HepG2 (cell line): ENCODE data around the gene ZNF333. TPM values are rescaled to one million over a fixed set of nuclear protein-coding genes. Genes with fewer than 3 reads are reported as not detected.

Source experiments
- DZIP1 ChIP-seq: sonication (generic); formaldehyde crosslinking; IDR thresholded peaks from 2 replicates; pipeline ENCODE4 v1.5.0; 2020; ENCODE audit warnings: mild to moderate bottlenecking, missing genetic modification reagents
- ISX ChIP-seq: sonication (generic); formaldehyde crosslinking; conservative IDR thresholded peaks from 2 replicates; pipeline ENCODE4 v1.5.0; 2020; ENCODE audit warnings: missing genetic modification reagents
- MAZ ChIP-seq, 2 experiments: sonication (generic) in 1 of 2; formaldehyde crosslinking in 1 of 2; IDR thresholded peaks; 2 replicates each; pipeline versions ENCODE4 v1.5.0 to v1.6.1; 2012 to 2020; ENCODE audit warnings: low read depth in 2 of 2, mild to moderate bottlenecking in 2 of 2, borderline replicate concordance in 1 of 2, improper control_type of control experiment in 1 of 2, low read length in 1 of 2, missing genetic modification reagents in 1 of 2, moderate library complexity in 1 of 2
- MTF2 ChIP-seq: sonication (generic); formaldehyde crosslinking; IDR thresholded peaks from 2 replicates; pipeline ENCODE4 v1.5.0; 2020; ENCODE audit warnings: missing genetic modification reagents, borderline replicate concordance
- PTBP1 ChIP-seq: fragments of 200-400 bp; formaldehyde crosslinking; IDR thresholded peaks from 2 replicates; pipeline ENCODE4 v1.6.1; 2018; ENCODE audit warnings: low read length, low read depth; ENCODE audit not compliant: poor library complexity, severe bottlenecking
- SKI ChIP-seq: fragments of 450-650 bp; IDR thresholded peaks from one replicate; pipeline ENCODE4 v1.6.1; 2018; ENCODE audit warnings: mild to moderate bottlenecking; ENCODE audit not compliant: partially characterized antibody
- SNAPC2 ChIP-seq: sonication (generic); formaldehyde crosslinking; IDR thresholded peaks from 2 replicates; pipeline ENCODE4 v1.8.1; 2022; ENCODE audit warnings: mild to moderate bottlenecking, missing genetic modification reagents
- TBP ChIP-seq: sonication (generic); formaldehyde crosslinking; IDR thresholded peaks from 2 replicates; pipeline ENCODE4 v1.5.0; 2020; ENCODE audit warnings: missing genetic modification reagents
- WIZ ChIP-seq: sonication (generic); formaldehyde crosslinking; IDR thresholded peaks from 2 replicates; pipeline ENCODE4 v1.5.1; 2020; ENCODE audit warnings: mild to moderate bottlenecking, missing genetic modification reagents
- ZBTB2 ChIP-seq: sonication (generic); formaldehyde crosslinking; IDR thresholded peaks from 2 replicates; pipeline ENCODE4 v1.8.0; 2022; ENCODE audit warnings: low read depth, missing genetic modification reagents
- ZFP36 ChIP-seq: fragments of 150-350 bp; IDR thresholded peaks from 2 replicates; pipeline ENCODE4 v1.6.1; 2018; ENCODE audit warnings: borderline replicate concordance, low read length, low read depth; ENCODE audit not compliant: partially characterized antibody
- ZNF160 ChIP-seq: sonication (generic); formaldehyde crosslinking; IDR thresholded peaks from 2 replicates; pipeline ENCODE4 v1.8.0; 2022; ENCODE audit warnings: mild to moderate bottlenecking, inconsistent platforms, missing genetic modification reagents
- ZNF20 ChIP-seq: sonication (generic); formaldehyde crosslinking; IDR thresholded peaks from 2 replicates; pipeline ENCODE4 v1.4.0; 2020; ENCODE audit warnings: mild to moderate bottlenecking, moderate library complexity, missing genetic modification reagents
- ZNF264 ChIP-seq: sonication (generic); formaldehyde crosslinking; IDR thresholded peaks from 2 replicates; pipeline ENCODE4 v1.4.0; 2020; ENCODE audit warnings: missing genetic modification reagents
- ZNF430 ChIP-seq: sonication (generic); formaldehyde crosslinking; IDR thresholded peaks from 2 replicates; pipeline ENCODE4 v1.9.0; 2021; ENCODE audit warnings: mild to moderate bottlenecking, missing genetic modification reagents
- ZNF543 ChIP-seq: sonication (generic); formaldehyde crosslinking; IDR thresholded peaks from 2 replicates; pipeline ENCODE4 v1.4.0; 2020; ENCODE audit warnings: mild to moderate bottlenecking, missing genetic modification reagents
- ZNF761 ChIP-seq: sonication (generic); formaldehyde crosslinking; conservative IDR thresholded peaks from 2 replicates; pipeline ENCODE4 v1.4.0; 2020; ENCODE audit warnings: mild to moderate bottlenecking, missing genetic modification reagents
- polyA plus RNA-seq, 8 experiments: library from polyadenylated mRNA; depleted of rRNA in 3 of 8; stranded (reverse) in 7 of 8; unstranded in 1 of 8; fragments of >200 nt; fragmentation: Illumina TruSeq in 4 of 8; extraction: Trizol in 4 of 8; gene quantifications; 2 replicates each; pipeline versions ENCODE4 v1.2.1 to v1.2.3, GENCODE V29; 2011 to 2016; ENCODE audit warnings: low read depth in 4 of 8, missing spikeins in 1 of 8, mixed read lengths in 1 of 8; ENCODE audit not compliant: insufficient read depth in 1 of 8
- total RNA-seq, 5 experiments: library from RNA; depleted of rRNA; stranded (reverse); fragments of >200 nt; fragmentation: Illumina TruSeq; extraction: Trizol; gene quantifications; 2 replicates each; pipeline ENCODE4 v1.2.3, GENCODE V29; 2016; ENCODE audit warnings: low read depth in 1 of 5
- TF ChIP-seq, protein P1 (sequence below): sonication (generic); formaldehyde crosslinking; IDR thresholded peaks from 2 replicates; pipeline ENCODE4 v1.5.0; 2020; ENCODE audit warnings: missing genetic modification reagents, mild to moderate bottlenecking, borderline replicate concordance
- TF ChIP-seq, protein P2 (sequence below): sonication (generic); formaldehyde crosslinking; IDR thresholded peaks from 2 replicates; pipeline ENCODE4 v1.5.1; 2020; ENCODE audit warnings: mild to moderate bottlenecking, missing genetic modification reagents, moderate library complexity

The ZNF333 gene
- total and polyA plus RNA-seq, 2 of the 13 experiments (the other 11 are each of a cell fraction or from before 2014, with no cell fraction given): 3.4 to 6.4 TPM

DNA sequence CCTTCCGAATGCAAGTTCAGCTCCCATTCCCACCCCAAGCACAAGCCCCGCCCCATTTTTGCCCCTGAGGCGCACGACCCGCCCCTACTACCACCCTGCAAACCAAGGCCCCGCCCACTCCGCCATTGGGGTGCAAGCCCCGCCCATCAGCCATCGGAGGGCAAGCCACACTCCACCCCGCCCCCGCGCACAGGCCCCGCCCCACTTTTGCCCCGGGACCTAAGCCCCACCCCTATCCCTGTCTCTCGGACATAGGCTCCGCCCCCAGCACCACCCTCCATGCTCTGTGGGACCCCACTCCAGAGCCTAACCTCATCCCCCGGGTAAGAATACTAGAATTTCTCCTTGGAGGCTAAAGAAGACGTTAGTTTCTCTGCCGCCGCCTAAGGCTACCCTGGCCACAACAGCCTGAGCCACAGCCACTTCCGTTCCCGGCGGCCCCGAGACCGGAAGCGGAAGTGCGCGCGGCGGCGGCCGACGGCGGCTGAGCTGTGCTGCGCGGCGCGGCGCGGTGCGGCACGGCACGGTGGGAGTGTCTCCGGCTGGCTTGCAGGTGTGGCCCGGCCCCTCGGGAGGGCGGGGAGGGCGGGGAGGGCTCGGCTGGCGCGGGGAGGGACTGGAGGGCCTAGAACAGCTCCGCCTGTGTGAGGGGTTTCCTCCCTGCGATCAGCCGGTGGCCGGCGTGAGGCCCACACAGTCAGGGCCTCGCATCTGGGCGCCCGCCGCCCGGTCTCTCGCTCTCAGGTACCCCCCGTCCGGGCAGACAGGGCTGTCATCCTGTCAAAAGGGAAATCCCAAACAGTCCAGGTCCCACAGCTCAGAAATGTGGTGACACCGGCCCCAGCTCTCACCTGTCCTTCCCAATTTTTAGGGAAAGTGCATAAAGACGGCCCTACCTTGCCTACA, at the start of gene ZNF333 (continued):
- 0 out of 2 replicates have a peak, but pooled peaks have one; percentile 27 for TF ChIP-seq ISX (CRISPR knock-in tag)
- TF ChIP-seq ZNF160: no peak
- TF ChIP-seq ZNF430: no peak
- TF ChIP-seq DZIP1 (CRISPR knock-in tag): no peak
- no peak; the same call in 1 of the 2 replicates for TF ChIP-seq MAZ (IDR thresholded peaks at IDR 0.05; ENCODE audit: borderline replicate concordance, low read depth, low read length)
- TF ChIP-seq MAZ (CRISPR knock-in tag; IDR thresholded peaks at IDR 0.05; ENCODE audit: low read depth): peak; percentile 51; the same call in 1 of the 2 replicates
- TF ChIP-seq, protein P1, sequence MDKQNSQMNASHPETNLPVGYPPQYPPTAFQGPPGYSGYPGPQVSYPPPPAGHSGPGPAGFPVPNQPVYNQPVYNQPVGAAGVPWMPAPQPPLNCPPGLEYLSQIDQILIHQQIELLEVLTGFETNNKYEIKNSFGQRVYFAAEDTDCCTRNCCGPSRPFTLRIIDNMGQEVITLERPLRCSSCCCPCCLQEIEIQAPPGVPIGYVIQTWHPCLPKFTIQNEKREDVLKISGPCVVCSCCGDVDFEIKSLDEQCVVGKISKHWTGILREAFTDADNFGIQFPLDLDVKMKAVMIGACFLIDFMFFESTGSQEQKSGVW (CRISPR knock-in tag): no peak
- TF ChIP-seq, protein P2, sequence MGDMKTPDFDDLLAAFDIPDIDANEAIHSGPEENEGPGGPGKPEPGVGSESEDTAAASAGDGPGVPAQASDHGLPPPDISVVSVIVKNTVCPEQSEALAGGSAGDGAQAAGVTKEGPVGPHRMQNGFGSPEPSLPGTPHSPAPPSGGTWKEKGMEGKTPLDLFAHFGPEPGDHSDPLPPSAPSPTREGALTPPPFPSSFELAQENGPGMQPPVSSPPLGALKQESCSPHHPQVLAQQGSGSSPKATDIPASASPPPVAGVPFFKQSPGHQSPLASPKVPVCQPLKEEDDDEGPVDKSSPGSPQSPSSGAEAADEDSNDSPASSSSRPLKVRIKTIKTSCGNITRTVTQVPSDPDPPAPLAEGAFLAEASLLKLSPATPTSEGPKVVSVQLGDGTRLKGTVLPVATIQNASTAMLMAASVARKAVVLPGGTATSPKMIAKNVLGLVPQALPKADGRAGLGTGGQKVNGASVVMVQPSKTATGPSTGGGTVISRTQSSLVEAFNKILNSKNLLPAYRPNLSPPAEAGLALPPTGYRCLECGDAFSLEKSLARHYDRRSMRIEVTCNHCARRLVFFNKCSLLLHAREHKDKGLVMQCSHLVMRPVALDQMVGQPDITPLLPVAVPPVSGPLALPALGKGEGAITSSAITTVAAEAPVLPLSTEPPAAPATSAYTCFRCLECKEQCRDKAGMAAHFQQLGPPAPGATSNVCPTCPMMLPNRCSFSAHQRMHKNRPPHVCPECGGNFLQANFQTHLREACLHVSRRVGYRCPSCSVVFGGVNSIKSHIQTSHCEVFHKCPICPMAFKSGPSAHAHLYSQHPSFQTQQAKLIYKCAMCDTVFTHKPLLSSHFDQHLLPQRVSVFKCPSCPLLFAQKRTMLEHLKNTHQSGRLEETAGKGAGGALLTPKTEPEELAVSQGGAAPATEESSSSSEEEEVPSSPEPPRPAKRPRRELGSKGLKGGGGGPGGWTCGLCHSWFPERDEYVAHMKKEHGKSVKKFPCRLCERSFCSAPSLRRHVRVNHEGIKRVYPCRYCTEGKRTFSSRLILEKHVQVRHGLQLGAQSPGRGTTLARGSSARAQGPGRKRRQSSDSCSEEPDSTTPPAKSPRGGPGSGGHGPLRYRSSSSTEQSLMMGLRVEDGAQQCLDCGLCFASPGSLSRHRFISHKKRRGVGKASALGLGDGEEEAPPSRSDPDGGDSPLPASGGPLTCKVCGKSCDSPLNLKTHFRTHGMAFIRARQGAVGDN (CRISPR knock-in tag): peak; percentile 72
- TF ChIP-seq PTBP1: no peak
- peak; percentile 80 for TF ChIP-seq ZBTB2 (CRISPR knock-in tag)
- TF ChIP-seq ZNF543 (CRISPR knock-in tag): 0 out of 2 replicates have a peak, but pooled peaks have one; percentile 24
- no peak for TF ChIP-seq WIZ (CRISPR knock-in tag)
- no peak for TF ChIP-seq ZNF264 (CRISPR knock-in tag)
- no peak for TF ChIP-seq ZFP36
- TF ChIP-seq MTF2 (CRISPR knock-in tag): peak; percentile 63; the same call in 1 of the 2 replicates
- TF ChIP-seq TBP (CRISPR knock-in tag): no peak
- TF ChIP-seq SKI: peak; percentile 51
- no peak for TF ChIP-seq ZNF20 (CRISPR knock-in tag)
- no peak for TF ChIP-seq ZNF761 (CRISPR knock-in tag)
- TF ChIP-seq SNAPC2 (CRISPR knock-in tag): no peak
